Frontal cortex (tissue), 4 donors: ENCODE data around the gene COPS6. TPM values are rescaled to one million over a fixed set of nuclear protein-coding genes. Genes with fewer than 3 reads are reported as not detected.

ENCODE experiments used
- DNase-seq, 2 donors: peaks; one replicate each; pipeline ENCODE4 v3.0.0; 2012; ENCODE audit warnings: low spot score in 2 of 2
- FAIRE-seq: peaks from 2 replicates; lab custom pipeline; 2012; peaks lifted over from hg19 to GRCh38; lab: Jason Lieb, UNC
- total RNA-seq: library from RNA; depleted of rRNA; stranded (reverse); fragments of >200 nt; gene quantifications from one replicate; pipeline ENCODE4 v1.2.3, GENCODE V29; 2014
- donor health status: control.
- donor health status: control.
- donor health status: control.

COPS6 gene
- total RNA-seq, 1 donor from 2014 or later, result 40.4 TPM

GRCh38 chr7:100100420-100101015 lies 11.7 kb downstream of the COPS6 start:
- FAIRE-seq (no peak), DNase-seq (peak; percentile 93 to 94)

DNA sequence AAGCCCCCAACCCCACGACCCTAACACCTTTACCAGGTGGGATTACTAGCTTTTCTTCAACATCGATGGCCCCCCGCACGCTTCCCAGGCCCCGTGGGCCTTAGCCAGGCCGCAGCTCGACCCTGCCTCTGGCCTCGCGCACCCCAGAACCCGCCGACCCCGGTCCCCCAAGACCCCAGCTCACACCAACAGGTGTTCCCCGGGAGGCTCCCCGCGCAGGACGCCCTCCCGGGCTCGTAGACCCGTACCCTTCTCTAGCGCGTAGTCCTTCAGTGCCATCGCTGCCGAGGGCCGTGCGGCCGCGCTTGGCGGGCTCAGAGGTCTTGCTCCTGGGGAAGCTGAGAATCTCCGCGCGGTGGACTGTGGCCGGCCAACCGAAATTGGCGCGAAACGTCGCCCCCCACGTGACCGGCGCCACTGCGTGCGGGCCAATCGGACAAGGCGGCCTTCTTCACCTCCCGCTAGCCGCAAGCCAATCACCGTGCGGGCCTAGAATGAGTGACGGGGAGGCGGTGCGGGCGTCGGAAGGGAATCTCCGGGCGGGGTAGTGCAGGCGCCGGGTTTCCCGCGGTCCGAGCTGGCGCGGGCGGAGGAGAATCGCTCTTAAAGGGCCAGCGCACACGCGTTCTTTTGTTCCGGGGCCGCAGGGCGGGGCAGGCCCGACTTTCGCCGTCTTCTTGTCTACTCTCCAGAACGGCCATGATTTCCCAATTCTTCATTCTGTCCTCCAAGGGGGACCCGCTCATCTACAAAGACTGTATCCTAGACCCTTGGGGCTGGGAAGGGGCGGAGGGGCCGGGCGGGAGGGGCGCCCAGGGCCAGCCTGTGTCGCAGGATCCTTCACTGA lies 12.5 kb downstream of the COPS6 start, which contains the start of the genes AP4M1 and MCM7:
AP4M1 (plus strand) TSS at position 628 of the 847 bp plus-strand sequence; CDS start at position 700, 72 bp downstream.
MCM7 (minus strand) TSS at position 382 of the 847 bp plus-strand sequence; CDS start at position 279, 103 bp downstream.
- DNase-seq, result peak; percentile 98 to 99
- peak; percentile 24 for FAIRE-seq

DNA sequence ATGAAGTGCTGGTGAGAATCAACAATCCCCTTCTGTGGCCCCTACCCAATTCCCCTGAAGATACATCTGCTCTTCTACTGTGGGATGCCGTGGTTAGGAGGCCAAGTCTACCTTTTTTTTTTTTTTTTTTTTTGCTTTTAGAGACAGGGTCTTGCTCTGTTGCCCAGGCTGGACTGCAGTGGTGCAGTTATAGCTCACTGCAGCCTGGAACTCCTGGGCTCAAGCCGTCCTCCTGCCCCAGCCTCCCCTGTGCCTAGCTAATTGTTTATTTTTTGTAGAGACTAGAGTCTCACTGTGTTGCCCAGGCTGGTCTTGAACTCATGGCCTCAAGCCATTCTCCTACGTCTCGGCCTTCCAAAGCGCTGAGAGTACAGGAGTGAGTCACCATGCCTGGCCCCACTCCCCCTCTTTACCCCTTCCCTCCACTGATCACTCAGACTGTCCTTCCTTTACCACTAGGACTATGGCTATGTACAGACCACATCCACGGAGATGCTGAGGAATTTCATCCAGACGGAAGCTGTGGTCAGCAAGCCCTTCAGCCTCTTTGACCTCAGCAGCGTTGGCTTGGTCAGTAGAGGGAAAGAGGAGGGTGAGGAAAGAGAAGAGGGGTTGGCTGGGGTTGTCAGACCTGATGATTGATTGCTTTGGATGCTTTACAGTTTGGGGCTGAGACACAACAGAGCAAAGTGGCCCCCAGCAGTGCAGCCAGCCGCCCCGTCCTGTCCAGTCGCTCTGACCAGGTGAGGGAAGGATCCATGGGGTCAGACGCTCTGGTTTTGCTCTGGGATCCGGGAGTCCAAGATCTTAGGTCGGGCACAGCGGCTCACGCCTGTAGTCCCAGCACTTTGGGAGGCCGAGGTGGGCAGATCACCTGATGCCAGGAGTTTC lies 14.4 kb downstream of the COPS6 start:
- FAIRE-seq, result no peak
- no peak for DNase-seq

GRCh38 chr7:100105534-100105933 lies 16.8 kb downstream of the COPS6 start:
- DNase-seq (no peak), FAIRE-seq (no peak)

DNA sequence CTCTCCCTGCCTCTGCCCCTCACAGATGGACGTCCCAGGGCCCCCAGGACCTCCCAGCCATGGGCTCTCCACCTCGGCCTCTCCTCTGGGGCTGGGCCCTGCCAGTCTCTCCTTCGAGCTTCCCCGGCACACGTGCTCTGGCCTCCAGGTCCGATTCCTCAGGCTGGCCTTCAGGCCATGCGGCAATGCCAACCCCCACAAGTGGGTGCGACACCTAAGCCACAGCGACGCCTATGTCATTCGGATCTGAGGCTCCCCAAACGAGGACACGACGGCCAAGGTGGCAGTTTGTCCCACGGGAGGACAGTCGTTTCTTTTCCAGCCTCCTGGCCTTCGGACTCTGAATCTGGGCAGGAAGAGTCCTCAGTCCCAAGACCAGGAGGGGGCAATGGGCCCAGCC lies 17.9 kb downstream of the COPS6 start:
- no peak for DNase-seq
- FAIRE-seq, result no peak

GRCh38 chr7:100107125-100107737 lies 18.5 kb downstream of the COPS6 start:
- no peak for FAIRE-seq
- no peak for DNase-seq

DNA sequence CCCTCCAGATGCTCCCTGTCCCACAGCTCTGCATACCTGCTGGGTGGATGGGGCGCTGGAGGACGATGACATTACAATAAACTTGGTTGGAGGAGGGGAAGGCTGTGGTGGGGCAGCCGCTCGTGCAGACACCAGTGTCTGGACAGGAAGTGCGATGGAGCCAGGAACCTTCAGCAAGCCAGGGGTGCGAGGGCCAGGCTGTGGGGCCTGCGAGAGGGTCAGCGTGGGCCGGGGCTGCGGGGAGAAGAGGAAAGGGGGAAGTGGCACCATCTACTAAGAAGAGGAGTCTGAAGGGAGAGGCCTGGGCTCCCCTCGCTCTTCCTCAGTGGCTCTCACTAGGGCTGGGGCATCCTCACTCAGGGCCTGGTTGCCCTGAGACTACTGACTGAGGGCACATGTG lies 19.1 kb downstream of the COPS6 start:
- no peak for DNase-seq

GRCh38 chr7:100109521-100110163 lies 20.9 kb downstream of the COPS6 start:
- FAIRE-seq (no peak), DNase-seq (no peak)

More for the DNA sequence above, 19.1 kb downstream of the COPS6 start:
- no peak for FAIRE-seq

- no peak for FAIRE-seq
- no peak for DNase-seq
These were observed 22.4 kb downstream of the COPS6 start for GRCh38 chr7:100111156-100111555.

DNA sequence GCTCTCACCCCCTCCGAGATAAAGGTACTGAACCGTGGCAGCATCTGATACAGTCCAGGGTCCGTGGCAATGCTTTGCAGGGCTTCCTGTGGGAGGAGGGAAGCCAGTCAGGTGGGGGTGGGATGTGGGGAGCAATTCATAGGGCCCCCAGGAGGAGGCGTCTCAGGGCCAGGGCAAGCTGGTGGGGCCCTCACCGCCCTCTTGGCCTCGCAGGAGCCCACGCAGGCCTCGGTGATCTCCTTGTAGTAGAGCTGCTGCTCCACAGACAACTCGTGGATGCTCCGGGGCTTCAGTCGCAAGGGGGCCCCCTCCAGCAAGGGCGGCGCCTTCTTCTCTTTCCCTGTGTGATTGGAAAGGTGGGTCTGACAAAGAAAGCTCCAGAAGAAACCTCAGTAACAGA lies 23.1 kb downstream of the COPS6 start:
- FAIRE-seq (no peak), DNase-seq (no peak)

DNA sequence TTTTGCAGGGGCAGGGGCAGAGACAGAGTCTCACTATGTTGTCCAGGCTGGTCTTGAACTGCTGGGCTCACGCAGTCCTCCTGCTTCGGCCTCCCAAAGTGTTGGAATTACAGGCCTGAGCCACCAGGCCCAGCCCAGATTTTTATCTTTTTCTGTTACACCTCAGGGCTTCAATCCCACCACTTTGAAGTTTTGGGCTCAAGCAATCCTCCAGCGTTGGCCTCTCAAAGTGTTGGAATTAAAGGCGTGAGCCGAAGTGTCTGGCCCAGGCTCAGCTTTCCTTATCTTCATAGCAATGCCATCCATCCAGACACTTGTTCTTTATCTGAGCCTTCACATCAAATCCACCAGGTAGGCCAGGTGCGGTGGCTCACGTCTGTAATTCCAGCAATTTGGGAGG lies 26.3 kb downstream of the COPS6 start:
- FAIRE-seq, result no peak
- DNase-seq, result no peak

GRCh38 chr7:100118388-100119071 lies 29.8 kb downstream of the COPS6 start:
- FAIRE-seq (no peak), DNase-seq (no peak)

DNA sequence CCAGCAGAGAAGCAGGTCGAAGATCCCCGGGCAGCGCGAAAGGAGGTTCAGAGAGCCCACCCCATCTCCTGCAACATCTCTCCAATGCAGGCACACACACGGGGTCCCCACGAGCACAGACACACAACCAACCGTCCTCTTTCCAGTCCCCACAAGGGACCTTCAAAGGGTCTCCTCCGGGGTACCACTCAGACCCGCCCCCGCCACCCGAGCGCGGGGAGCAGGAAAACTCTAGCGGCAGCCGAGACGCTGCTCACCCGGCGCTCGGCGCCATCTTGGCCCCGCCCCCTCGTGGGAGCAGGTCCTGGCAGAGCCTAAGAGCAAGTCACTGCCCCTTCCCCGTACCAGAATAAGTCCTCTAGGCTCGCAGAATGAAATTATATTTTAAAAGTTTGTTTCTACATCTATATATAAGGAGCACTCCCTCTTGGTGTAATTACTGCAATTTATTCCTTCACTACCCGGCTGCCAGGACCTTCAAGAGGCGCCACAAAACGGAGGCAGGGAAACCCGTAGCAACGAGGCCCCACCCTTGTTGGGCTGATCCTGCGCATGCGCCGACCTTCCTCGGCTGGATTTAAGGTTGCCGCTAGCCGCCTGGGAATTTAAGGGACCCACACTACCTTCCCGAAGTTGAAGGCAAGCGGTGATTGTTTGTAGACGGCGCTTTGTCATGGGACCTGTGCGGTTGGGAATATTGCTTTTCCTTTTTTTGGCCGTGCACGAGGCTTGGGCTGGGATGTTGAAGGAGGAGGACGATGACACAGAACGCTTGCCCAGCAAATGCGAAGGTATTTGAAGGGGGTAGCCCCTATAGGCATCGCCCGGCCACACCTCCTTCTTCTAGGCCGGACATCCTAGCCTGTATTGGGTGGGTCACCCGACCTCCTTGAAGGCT lies 30.6 kb downstream of the COPS6 start, which contains the start of the genes CNPY4 and TAF6:
CNPY4 (plus strand) TSS at position 563 of the 898 bp plus-strand sequence; CDS start at position 674, 111 bp downstream.
TAF6 (minus strand) TSS at position 287 of the 898 bp plus-strand sequence. CDS start 5,149 bp downstream, outside the sequence.
- DNase-seq (peak; percentile 91 to 98), FAIRE-seq (no peak)

DNA sequence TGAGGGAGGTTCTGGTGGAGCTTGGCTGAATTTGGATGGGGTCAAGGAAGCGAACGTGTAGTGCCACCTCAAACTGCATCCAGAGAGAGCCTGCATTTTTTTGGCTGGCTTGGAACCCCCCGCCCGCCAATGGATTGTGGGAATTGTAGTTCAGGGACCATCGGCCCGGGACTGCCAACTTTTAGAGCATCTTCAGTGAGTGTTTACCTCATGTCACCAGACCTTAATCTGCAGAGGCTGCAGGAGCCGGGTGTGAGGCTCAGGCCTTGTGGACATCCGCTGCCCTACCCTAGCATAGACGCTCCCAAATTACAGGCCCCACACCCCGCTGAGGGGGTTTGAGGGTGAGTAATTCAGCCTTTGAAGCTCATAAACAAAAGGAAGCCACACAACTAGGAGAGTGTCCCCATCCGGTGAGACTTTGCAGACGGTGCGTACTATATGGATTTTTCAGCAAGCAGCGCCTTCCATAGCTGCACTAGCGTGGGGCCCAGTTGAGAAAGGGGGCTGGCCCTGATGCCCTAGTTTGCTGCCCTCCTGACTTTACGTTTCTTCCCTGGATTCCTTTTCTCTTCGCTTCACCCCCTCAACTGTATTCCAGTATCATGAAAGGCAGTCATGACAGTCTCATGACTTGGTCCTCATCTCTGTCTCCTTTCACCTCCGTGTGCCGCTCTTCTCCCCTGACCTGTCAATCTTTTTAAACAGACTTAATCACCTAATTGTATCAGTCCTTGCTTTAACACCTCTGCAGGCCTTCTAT lies 31.4 kb downstream of the COPS6 start:
- DNase-seq, result peak; percentile 63 to 64
- FAIRE-seq, result no peak

DNA sequence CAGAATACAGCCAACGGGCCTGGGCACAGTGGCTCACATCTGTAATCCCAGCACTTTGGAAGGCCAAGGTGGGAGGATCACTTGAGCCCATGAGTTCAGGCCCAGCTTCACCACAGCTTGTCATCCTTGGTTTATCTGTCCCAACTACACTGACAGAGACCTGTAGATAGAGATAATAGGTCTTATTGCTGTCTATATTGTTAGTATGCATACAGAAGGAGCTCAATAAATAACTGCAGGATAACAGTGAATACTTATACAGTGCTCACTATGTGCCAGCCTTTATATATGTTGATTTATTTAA lies 31.9 kb downstream of the COPS6 start:
- no peak for FAIRE-seq
- DNase-seq, result no peak

- FAIRE-seq (no peak), DNase-seq (no peak)
These were observed 33.3 kb downstream of the COPS6 start for GRCh38 chr7:100122067-100122466.

GRCh38 chr7:100122568-100122967 lies 33.8 kb downstream of the COPS6 start:
- DNase-seq, result no peak
- no peak for FAIRE-seq
